ENCODE measurements around the gene PCIF1.
"Not testable (repeated sequence)": the region's sequence is repeated elsewhere in the genome, so short reads cannot be mapped to it uniquely, and the experiment has no call there.

The PCIF1 gene

GRCh38 chr20:45967551-45968080 is 33.1 kb downstream of the PCIF1 start:
- no peak for DNase-seq (ENCODE audit: low spot score)

GRCh38 chr20:45968081-45968671 is 33.7 kb downstream of the PCIF1 start:
- no peak for DNase-seq (ENCODE audit: low spot score)

DNA sequence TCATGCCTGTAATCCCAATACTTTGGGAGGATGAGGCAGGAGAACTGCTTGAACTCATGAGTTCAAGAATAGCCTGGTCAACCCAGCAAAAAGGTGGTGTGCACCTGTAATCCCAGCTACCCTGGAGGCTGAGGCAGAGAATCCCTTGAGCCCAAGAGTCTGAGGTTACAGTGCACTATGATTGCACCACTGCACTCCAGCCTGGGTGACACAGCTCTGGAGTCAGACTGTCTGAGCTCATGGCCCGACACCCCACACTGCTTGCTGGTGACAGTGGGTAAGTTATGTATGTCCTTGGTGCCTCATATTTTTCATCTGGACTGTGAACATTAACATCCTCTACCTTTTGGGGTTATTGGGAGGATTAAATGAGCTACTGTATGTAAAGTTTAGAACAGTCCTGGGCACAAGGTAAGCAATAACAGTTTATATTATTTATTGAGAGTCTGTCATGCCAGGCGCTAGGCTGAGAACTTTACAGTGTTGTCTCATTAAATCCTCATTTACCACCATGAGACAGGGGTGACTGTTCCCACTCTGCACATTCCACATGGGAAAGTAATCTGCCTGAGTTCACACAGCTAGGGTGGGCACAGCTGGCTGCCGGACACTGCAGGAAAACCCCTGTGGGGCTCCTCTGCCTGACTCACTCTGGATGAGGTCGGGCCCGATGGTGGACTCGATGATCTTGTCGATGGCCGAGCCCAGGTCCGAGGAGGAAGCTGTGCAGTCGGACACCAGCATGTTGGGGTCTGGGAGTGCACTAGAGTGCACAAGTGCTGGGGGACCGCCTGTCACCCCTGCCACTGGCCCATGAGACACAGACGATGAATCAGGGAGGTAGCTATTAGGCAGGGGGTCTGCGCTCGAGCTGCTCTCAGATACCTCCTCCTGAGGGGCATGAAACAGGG is 34.6 kb downstream of the PCIF1 start:
- DNase-seq (ENCODE audit: low spot score), result no peak

- peak; percentile 25 for DNase-seq (ENCODE audit: low spot score)
These were observed 35.5 kb downstream of the PCIF1 start for GRCh38 chr20:45969712-45970634.

GRCh38 chr20:45970646-45971424 is 36.4 kb downstream of the PCIF1 start:
- no peak for DNase-seq (ENCODE audit: low spot score)

- DNase-seq (ENCODE audit: low spot score), result peak; percentile 30
These were observed 36.9 kb downstream of the PCIF1 start for GRCh38 chr20:45971425-45971674.

DNA sequence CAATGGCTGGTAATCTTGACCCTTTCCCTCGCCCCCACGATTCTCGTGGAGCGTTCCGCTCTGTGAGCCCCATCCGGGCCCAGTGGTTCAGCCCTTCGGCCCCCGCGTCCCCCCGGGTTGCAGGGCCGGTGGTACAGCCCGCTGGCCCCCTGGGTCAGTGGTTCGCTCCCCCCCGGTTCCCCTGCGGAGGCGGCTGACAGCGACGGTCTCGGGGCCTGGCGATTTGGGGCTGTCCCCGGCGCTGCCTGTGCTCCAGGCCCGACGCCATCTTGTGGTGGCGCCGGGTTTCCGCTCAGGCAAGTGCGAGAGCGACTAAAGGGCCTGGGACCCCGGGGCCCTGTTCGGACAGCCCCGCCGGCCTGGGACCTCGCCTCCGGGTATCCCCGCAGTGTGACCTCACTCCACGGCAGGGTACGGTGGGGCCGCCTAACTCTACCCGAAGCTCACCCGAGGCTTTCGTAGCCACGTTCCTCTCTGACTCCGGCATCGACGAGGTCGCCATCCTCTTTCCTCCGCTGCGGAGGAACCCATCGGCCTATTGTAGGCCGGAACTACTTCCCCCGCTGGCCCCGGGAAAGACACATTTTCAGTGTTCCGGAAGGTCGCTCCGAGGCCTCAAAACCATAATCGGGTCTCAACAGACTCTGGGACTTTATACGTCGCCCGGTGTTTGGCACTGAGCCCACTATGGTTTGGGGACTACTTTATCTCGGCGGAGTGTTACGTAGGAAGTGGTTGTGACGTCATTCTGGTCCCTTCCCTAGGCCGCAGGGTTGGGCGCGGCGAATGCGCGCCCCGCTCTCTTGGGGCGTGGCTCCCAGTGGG is 37.4 kb downstream of the PCIF1 start, which contains the start of gene ZNF335:
Gene ZNF335 (minus strand): TSS at position 529 of the 825 bp plus-strand sequence. CDS start 793 bp downstream, outside the sequence.
- DNase-seq (ENCODE audit: low spot score), result peak; percentile 94

- DNase-seq (ENCODE audit: low spot score), result peak; percentile 90
These were observed 38.2 kb downstream of the PCIF1 start for GRCh38 chr20:45972500-45973183.

- DNase-seq (ENCODE audit: low spot score), result no peak
These were observed 40.5 kb downstream of the PCIF1 start for GRCh38 chr20:45974896-45975565.

GRCh38 chr20:45975686-45976085 is 41.2 kb downstream of the PCIF1 start:
- DNase-seq (ENCODE audit: low spot score), result no peak

DNA sequence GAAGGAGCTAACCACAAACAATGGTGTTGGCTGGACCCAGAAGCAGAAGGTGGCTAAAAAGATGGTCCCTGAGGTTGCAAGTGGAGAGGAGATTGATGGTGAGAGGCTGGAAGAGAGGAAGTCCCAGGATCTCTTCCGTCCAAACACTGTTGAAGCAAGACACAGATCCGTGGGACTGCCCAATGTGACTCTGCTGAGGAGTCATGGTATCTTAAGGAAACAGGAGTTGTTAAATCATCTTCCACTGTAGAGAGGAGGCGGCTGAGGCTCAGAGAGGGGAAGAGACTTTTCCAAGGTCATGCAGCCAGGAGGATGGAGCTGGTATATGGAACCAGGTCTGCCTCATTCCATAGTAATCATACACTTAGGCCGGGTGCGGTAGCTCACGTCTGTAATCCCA is 41.6 kb downstream of the PCIF1 start:
- no peak for DNase-seq (ENCODE audit: low spot score)

DNA sequence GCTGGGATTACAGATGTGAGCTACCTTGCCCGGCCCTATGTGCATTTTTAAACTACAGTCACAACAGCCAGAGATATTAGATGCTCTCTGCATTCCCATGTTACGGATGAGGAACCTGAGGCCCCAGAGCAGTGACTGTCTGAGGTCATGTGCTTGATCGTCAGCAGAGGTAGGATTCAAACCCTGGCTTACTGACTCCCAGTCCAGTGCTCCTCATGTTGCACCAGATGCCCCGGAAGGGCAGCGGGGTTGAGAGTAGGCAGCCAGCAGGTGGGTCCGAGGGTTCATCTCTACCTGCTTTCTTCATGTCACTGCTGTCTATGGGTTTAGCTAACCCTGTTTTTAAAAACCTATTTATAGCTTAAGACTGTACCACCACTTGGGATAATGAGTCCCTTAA is 46.8 kb downstream of the PCIF1 start:
- DNase-seq (ENCODE audit: low spot score), result no peak

- DNase-seq (ENCODE audit: low spot score), result no peak
These were observed 48.8 kb downstream of the PCIF1 start for GRCh38 chr20:45983279-45983743.

DNA sequence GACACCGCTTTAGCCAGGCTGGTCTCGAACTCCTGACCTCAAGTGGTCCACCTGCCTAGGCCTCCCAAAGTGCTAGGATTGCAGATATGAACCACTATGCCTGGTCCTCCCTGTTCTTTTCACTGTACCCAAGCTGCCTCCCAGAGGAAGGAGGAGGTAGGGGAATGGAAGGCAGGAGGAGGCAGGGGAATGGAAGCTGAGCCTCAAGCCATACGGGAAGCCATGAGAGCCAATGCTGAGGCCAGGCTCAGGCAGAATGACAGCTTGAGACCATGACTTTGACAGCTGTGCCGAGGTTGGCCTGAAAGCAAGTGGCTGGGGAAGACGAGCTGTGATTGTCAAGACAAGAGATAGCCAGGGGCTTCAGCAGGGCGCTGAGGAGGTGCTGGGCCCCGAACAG is 51.1 kb downstream of the PCIF1 start:
- no peak for DNase-seq (ENCODE audit: low spot score)

DNA sequence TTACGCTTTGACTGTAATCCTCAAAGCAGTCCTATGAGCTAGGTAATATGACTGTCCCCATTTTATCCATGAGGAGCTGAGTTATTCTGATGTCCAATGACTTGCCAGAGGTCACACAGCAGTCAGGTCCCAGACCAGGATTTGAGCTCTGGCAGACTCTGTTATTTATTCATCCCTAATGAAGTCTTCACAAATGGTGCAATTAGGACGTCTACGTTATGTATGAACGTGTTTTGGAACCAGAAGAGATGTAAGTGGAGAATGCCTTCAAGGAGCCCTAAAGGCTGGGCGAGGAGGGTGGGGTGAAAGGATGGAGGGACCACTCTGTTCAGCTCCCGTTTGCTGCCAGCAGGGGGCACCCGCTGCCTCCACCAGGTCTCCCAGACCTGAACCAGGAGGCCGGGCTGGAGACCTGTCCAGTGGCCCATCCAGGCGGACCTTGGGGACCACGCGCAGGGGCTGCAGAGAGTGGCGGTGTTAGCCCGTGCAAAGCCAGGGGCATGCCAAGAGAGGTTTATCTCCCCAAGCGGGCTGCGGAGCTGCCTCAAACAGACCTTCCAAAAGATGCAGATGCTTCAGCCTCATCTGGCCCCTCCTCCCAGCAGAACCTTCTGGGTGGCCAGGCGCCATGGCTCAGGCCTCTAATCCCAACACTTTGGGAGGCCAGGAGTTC is 52.8 kb downstream of the PCIF1 start:
- peak; percentile 68 for DNase-seq (ENCODE audit: low spot score)

GRCh38 chr20:45988830-45989229 is 54.3 kb downstream of the PCIF1 start:
- not testable (repeated sequence) for DNase-seq (ENCODE audit: low spot score)

GRCh38 chr20:45991616-45992015 is 57.1 kb downstream of the PCIF1 start:
- DNase-seq (ENCODE audit: low spot score), result no peak

GRCh38 chr20:45993197-45993951 is 58.9 kb downstream of the PCIF1 start:
- no peak for DNase-seq (ENCODE audit: low spot score)
